ENCODE results near the gene REXO4.

Gene REXO4

DNA sequence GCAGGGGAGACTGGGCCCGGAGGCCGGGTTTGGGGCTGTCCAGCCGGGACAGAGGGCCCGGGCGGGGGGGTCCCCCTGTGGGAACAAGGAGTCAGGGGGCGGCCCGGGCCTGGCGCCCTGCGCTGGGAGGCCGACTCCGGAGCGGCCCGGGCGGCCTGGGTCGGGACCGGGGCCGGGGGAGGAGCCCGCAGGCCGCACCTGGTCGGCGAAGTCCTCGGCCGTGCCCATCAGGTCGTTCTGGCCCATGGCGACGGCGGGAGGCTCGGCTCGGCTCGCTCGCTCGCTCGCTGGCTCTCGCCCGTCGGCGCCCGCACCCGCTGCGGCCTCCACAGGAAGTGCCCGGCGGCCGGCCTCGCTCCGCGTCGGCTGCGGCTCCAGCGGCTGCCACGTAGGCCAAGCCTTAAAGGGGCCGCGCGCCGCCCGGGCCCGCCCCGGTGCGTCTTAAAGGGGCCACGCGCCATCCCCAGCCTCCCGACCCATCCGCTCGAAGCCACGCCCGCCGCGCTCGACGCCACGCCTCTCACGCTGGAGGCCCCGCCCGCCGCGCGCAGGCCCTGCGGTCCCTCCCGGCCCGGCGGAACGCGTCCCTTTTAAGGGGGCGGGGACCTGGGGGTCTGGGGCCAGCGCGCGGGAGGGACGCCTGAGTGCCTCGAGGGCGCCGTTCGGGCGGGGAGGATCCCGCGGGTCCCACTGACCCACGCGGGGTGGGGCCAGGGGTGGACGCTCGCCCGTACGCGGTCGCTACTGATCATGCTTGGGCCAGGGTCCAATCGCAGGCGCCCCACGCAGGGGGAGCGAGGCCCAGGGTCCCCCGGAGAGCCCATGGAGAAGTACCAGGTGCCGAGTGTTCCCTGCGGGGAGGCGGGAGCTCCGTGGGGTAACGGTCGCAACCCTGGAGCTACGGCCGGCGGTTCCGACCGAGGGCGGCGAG lies 41.8 kb downstream of the REXO4 start, which contains the start of the genes STKLD1 and SURF4:
TSS of gene STKLD1 (plus strand) at position 643 of the 931 bp plus-strand sequence. CDS start at position 751, 108 bp downstream.
TSS of gene SURF4 (minus strand) at position 337 of the 931 bp plus-strand sequence. CDS start at position 246, 91 bp downstream.
- peak within 1 kb of the TSS; percentile 77 for H3K4me3 ChIP-seq (ENCODE audit: low read length)
- peak; percentile 89 for DNase-seq (ENCODE audit: low read depth, low spot score)

DNA sequence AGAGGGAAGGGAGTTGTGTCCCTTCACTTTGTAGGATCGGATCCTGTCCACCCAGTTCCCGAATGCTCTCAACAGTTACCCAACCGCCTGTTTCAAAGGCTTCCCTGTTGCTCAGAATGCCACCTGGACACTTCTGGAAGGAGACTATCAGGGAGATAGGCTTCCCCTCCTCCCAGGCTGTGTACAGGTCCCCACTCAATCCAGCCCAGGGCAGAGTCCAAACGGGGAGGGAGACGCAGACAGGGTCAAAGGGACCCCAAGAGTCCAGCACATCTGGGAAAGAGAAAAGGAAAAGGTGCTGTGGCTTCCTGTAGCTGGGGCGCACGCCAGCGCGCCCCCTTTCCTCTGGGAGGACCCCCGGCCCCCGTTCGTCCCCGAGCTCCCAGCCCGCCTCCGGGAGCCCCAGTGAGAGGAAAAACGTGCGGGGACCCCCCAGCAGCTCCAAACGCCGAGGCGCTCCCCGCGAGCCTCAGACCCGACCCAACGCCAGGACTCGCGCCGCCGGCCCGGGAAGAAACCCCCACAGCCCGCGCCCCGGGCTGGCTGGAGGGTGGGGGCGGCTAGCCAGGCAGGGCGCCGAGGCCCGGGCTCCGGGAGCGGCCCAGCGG lies 42.6 kb downstream of the REXO4 start:
- H3K4me3 ChIP-seq (ENCODE audit: low read length): peak overlapping the region; percentile 77
- no peak for DNase-seq (ENCODE audit: low read depth, low spot score)

DNA sequence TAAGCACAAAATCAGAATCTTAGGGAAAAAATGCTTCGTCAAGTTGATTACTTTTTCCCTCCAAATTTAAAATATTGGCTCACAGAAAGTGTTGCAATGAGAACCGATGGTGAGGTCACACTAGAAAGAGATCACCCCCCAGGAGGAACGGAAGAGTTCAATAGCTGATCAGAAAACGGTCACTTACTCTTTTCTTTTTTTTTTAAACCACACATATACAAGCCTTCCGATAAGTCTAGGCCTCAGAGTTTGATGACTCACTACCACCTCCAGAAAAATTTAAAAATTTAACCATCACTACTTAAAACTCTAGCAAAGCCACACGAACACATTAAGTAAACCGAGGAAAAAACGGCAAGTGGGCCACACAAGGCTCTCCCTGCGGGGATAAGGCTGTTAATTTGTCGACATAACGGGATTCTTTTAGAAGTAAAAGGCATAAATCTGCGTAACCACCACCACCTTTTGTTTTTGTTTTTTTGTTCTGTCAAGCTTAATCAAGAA lies 43.1 kb downstream of the REXO4 start:
- no peak for DNase-seq (ENCODE audit: low read depth, low spot score)
- peak overlapping the region; percentile 77 for H3K4me3 ChIP-seq (ENCODE audit: low read length)

DNA sequence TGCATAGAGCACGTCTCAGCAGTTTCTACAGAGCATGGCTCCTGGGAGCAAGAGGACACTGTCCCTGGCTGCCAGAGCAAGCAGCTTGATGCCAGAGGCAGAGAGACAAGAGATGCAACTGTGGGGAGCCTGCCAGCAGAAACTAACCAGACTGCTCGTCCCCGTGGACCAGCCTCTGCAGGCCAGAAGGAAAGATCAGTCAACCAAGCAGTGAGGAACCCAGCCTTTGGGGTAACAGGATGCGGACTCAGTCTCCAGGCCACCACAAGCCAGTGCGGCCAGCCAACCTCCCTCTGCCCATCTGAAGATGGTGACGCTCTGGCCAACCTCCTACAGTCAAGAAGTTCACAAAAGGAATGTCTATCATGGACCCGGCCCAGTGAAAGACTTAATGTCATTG lies 45.7 kb downstream of the REXO4 start:
- H3K4me3 ChIP-seq (ENCODE audit: low read length): peak overlapping the region; percentile 47
- DNase-seq (ENCODE audit: low read depth, low spot score): no peak

DNA sequence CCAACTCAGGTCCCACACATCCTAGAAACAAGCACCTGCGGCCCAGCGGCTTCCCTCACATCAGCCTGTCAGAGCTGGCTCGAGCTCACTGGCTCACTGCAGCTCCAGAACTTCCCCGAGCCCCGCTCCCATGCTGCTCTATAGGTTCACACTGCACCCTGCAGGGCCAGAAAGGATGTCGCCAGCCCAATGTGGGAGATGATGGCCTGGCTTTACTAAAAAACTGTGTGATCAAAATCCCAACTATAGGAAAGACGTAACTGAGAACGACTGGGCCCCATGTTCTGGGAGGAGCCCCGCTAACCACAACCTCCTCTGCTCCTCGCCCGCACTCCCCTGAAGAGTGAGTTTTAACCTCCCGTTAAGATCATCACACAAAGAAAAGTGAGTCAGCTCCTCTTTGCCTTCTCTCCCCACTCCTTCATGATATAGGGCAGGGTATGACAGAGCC lies 46.5 kb downstream of the REXO4 start:
- peak; percentile 79 for DNase-seq (ENCODE audit: low read depth, low spot score)
- H3K4me3 ChIP-seq (ENCODE audit: low read length): peak overlapping the region; percentile 47

DNA sequence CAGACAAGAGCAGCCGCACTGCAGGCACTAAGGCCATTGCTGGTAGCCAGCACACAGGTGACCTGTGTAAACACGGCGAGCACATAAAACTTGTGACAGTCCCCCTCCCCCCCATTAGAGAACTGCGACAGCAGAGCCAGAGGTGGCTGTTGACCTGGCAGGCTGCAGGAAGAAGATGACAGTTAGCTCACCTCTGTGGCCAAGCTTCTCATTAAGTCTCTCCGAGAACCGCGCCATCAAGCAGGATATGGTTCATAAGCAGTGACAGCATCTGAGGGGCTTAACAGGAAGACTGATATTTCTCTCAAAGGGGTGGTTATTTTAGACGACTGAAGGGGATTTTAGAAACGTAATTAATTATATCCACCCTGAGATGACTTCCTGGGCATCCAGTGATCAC lies 47.1 kb downstream of the REXO4 start:
- H3K4me3 ChIP-seq (ENCODE audit: low read length): peak overlapping the region; percentile 47
- DNase-seq (ENCODE audit: low read depth, low spot score): peak; percentile 82

DNA sequence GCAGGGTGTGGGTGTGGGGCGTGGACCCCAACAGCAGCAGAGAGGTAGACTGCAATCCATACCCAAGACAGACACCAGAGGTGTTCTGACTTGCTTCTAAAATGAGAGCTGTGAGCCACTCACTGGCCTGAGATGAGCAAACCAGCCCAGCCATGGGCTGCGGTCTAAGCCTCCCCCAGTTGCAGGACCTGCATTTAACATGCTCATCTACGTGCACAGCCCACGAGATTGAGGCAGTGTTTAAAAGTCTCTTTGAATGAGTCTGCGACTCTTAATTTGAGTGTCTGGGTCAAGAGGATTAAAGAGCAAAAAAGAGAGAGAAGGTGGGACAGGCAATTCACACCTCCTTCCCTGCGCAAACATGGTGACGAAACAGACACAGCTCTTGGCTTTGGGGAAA lies 47.9 kb downstream of the REXO4 start:
- peak overlapping the region; percentile 47; the same call in 1 of the 2 replicates for H3K4me3 ChIP-seq (ENCODE audit: low read length)
- no peak for DNase-seq (ENCODE audit: low read depth, low spot score)

DNA sequence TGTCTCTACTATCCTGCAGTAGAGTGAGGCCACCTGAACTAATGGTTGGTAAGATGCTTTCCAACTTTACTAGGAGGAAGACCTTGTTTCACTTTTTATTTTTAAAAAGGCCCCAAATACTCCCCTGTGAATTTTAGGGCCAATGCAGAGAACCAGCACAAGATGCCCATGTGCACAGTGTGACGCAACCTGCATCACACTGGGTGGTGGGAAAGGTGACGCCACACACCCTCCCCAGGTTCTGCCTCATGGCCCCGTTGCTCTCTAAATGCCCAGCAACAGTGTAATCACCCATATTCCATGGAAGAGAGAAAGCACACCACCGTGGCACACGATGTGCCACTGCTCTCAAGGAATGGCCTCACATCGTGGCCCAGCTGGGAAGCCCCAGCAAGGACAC lies 48.4 kb downstream of the REXO4 start:
- no peak for DNase-seq (ENCODE audit: low read depth, low spot score)
- H3K4me3 ChIP-seq (ENCODE audit: low read length): no peak overlapping the region

DNA sequence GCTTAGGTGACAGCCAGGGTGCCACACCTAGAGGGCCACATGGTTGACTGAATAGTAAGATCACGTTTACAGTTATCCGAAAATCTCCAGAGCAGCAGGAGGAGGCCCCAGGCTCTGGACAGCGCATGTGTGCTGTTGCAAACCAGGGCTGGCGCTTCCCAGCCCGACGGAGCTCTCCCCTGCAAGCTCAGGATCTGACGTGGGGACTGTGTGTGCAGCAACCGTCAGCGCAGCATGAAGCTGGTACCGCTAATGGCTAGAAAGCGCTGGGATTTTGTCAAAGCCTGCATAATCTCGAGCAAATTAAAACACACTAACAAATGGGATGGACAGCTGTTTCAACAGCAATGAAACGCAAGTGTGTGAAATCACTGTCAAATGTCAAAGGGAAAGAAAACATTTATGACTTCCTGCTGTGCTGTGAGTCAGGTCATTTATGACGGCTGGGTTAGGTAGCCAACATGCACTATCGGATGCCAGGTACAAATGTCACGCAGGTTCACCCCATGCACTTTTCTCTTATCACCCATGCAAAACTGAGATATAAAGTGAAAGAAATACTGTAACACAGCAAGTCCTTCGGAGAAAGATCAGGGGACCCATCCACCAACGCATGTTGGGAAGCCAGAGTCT lies 49.4 kb downstream of the REXO4 start:
- DNase-seq (ENCODE audit: low read depth, low spot score): no peak
- H3K4me3 ChIP-seq (ENCODE audit: low read length): no peak overlapping the region

DNA sequence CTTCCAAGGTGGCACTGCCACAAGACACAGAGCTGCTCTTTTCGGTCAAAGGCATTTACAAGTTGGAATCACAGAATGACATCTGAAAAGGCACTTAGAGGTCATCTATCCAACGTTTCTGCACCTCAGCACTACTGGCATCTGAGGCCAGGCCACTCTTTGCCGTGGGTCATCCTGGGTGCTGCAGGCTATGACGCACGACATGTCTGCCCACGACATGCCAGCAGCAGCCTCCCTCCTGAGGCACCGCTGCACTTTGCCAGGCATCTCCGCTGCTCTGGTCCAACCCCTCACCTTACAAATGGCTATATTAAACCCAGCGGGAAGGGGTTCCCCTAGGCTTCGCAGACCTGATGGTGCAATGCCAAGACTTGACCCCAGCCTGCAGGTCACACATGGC lies 50.0 kb downstream of the REXO4 start:
- no peak for DNase-seq (ENCODE audit: low read depth, low spot score)
- H3K4me3 ChIP-seq (ENCODE audit: low read length): no peak overlapping the region

DNA sequence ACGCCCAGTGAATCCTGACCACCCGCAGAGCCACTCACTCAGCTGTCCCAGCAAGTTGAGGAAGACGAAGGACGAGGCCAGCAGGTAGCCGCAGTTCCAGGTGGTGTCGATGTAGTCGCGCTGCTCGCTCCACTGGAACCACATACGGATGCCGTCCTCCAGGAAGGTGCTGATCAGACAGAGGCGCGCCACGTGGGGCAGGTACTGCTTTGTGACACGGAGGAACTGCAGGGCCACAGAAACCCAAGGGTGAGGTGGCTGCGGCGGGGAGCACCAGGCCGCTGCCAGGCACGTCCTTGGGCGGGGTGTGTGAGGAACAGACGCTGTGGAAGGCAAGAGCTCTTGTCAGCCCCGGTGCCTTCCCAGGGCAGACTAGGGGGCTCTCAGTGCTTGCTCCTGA lies 50.6 kb downstream of the REXO4 start:
- no peak for DNase-seq (ENCODE audit: low read depth, low spot score)
- H3K4me3 ChIP-seq (ENCODE audit: low read length): no peak overlapping the region

DNA sequence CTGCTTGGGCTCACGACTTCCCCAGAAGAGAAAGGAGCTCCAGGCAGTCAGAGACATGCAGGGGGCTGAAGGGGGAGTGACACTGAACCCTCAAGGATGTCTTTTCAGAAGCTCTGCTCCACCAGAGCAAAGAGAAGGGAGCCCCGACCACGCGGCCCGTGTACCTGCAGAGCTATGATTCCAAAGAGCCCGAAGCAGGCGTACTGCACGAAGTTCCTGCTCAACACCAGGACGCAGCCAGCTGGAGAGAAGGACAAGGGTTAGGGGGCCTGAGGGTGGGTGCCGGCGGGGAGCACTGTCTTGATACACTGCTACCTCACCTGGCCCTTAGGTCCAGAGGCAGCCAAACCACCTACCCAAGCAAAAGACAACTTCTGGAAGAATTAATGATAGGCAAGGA lies 51.4 kb downstream of the REXO4 start:
- no peak for DNase-seq (ENCODE audit: low read depth, low spot score)
- H3K4me3 ChIP-seq (ENCODE audit: low read length): no peak overlapping the region

DNA sequence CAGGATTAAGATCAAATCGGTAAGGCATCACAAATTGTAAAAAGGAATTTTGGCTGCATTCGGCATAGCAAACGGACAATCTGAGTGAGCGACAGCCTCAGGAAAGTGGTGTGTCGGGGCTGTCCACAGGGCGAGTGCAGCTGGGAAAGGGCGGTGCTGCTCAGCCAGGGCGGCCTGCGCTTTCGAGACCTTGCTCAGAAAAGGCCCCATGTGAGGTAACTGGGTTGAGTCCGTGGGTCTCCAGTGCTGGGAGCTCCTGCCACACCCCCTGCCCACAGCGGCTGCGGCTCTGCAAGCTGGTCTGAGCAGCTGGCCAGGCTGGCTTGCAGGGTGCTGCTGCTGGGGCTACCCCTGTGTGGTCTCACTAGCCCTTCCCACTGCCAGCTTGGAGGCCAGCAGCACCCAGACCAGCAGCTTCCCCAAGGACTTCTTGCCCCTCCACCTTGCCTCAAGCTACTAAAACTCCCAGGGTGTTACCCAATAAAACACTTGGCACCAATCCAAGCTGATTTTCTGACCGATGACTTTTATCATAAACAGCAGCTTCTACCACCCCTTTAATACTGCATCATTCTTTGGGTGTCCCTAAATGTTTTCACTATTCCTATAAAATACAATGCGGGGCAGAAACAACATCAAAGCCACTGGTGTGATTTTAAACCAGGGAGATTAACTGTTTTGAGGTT lies 55.3 kb downstream of the REXO4 start:
- no peak for DNase-seq (ENCODE audit: low read depth, low spot score)

DNA sequence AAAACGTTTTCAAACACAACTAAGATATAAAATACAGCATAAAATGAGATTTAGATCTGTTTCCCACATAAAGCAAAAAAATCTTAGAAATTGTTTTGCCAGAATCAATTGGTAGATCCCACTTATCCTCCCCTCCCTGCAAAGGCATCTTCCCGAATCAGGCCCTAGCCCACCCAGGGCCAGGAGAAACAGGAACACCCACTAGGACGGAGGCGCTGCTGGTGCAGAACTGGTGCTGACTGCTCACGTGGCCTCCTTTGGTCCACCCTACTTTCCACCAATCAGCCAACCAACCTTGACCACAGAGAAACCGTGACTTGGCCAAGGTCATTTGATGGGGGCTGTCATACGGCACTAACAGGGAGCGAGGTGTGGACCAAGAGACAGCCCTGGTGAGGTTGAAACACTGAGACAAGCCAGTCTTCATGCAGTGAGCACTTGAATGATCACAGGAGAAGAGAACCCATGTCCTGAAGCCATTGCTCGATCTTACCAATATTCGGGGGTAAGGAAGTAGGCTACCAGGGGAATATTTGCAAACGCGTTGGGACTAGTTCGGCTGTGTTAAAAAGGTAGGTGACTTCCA lies 56.2 kb downstream of the REXO4 start:
- no peak overlapping the region for H3K4me3 ChIP-seq (ENCODE audit: low read length)
- DNase-seq (ENCODE audit: low read depth, low spot score): no peak

More for the DNA sequence above, 55.3 kb downstream of the REXO4 start:
- no peak overlapping the region for H3K4me3 ChIP-seq (ENCODE audit: low read length)

DNA sequence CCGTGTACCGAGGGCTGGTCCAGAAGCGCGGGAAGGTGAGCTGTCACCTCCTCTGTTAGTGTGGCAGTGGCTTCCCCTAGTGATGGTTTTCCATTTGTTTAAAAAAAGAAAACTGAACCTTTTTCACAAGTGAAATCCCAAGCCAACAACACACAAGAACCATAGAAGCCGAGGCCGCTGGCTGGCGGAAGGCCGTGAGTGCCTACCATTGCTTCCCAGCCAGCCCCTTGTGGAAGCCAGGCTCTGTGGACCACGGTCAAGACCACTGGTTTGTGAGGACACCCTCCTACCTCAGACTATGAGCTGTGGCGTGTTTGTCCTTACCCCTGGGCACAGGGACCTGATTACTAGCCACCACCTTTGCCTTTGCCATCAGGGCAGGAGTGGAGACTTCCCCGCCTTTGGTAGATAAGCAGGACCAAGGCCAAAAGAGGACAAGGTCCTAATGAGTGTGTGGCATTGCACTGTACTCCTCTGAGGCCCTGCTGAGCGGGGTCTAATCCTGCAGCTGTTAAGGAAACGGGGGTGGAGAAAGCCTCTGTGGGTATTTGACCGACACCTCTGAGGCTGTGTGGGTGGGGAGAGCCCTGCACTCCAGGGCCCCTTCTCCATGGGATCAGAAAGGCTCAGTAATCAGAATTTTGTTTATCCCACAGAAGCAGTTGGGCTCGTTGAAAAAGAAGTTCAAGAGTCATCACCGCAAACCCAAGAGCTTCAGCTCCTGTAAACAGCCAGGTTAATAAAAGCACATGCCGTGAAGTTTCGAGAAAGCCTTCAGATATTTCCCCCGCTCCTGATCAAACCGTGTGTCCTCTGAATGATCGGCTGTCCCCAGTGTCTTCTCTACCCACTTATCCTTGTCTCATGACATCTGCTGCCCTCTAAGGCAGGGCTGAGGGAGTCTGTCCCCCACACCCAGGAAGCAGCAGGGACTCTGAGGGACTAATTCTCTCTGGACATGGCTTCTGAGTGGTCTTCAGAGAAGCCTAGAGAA lies 57.1 kb downstream of the REXO4 start:
- DNase-seq (ENCODE audit: low read depth, low spot score): no peak
- no peak overlapping the region for H3K4me3 ChIP-seq (ENCODE audit: low read length)

DNA sequence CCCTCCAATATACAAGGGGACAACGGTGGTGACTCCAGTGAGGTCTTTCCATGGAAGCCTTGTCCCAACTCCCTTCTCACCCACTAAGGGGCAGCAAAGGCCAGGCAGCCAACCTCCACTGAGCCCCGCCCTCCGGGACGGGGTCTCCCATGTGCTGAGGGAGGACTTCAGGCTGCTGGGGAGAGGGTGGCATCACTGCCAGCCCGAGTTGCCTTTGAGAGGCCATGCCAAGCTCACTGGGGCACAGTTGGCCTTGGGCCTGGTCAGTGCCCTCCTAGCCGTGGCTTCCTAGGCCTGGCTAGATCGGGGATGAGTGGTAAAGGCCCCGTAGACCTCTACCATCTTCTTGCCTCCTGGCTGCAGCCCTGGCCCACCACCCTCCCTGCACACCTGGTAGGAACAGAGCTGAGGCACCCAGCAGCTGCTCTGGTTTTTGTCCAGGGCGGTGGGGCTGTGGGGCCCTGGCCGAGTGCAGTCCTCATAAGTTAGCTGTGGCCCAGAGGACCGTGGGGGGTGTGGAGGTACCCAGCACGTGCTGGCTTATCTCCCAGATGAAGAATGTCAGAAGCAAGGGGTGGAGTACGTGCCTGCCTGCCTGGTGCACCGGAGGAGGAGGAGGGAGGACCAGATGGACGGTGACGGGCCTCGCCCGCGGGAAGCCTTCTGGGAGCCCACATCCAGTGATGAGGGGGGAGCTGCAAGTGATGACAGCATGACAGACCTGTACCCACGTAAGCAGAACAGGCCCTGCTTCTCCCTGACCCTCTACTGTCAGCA lies 58.2 kb downstream of the REXO4 start:
- H3K4me3 ChIP-seq (ENCODE audit: low read length): no peak overlapping the region
- no peak for DNase-seq (ENCODE audit: low read depth, low spot score)

DNA sequence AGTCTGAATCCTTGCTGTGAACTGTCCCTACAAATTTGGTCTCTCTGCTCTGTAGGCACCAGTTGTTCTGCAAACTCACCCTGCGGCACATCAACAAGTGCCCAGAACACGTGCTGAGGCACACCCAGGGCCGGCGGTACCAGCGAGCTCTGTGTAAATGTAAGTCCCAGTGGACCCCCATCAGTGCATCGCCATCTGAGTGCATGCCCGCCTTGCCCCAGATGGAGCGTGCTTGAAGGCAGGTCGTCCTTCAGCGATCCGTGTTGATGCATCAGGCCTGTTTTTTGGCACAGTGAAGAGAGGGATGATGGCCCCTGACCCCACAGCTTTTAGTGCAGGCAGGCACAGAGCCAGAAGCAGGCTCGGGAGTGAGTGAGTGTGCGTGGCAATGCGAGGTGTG lies 60.2 kb downstream of the REXO4 start:
- H3K4me3 ChIP-seq (ENCODE audit: low read length): peak overlapping the region; percentile 77
- no peak for DNase-seq (ENCODE audit: low read depth, low spot score)
